ENCODE data around the gene ABCA3. TPM values are rescaled to one million over a fixed set of nuclear protein-coding genes. Genes with fewer than 3 reads are reported as not detected.
"Not testable (repeated sequence)": the region's sequence is repeated elsewhere in the genome, so short reads cannot be mapped to it uniquely, and the experiment has no call there.

Gene ABCA3
- 7.6 and 9.6 TPM in 2 replicates for total RNA-seq (2022)
- percentile 33 among the genes with signal in this experiment for Bru-seq, nascent RNA
- BruChase-seq, experiment 1, labeled RNA remaining after a 6-hour chase, result percentile 41 among the genes with signal in this experiment
- BruChase-seq, experiment 2, labeled RNA remaining after a 2-hour chase, result percentile 39 among the genes with signal in this experiment
- long read RNA-seq, full-length matches to known transcripts, result 2 of 15 reads
- long read RNA-seq, partial matches to known transcripts, result 9 of 15 reads
- long read RNA-seq, other reads (novel, unspliced or antisense), result 4 of 15 reads

GRCh38 chr16:2340564-2341455 is at the start of gene ABCA3:
ABCA3 (minus strand) TSS chr16:2340728; CDS start chr16:2326466, 14,262 bp downstream.
- Mint-ChIP-seq H3K4me3 (ENCODE audit: low read depth, unreplicated experiment) (peak within 1 kb of the TSS; percentile 80), H3K4me1 (ENCODE audit: low read depth, unreplicated experiment) (peaks cover 18% of the 10 kb centered on the region), H3K9me3 (ENCODE audit: low read depth, unreplicated experiment) (no peaks in the 10 kb centered on the region), H3K27ac (ENCODE audit: unreplicated experiment) (peak within 1 kb of the TSS; percentile 60), H3K36me3 (ENCODE audit: insufficient read depth, unreplicated experiment) (peaks cover 23% of the 10 kb centered on the region), H3K27me3 (ENCODE audit: unreplicated experiment) (peaks cover 18% of the 10 kb centered on the region)
- intact Hi-C loops (cut with micrococcal nuclease; ENCODE audit: unreplicated experiment), result no loop called here
- peak; percentile 99 for DNase-seq
- CTCF ChIA-PET, result interaction anchor here (0.6 kb wide), 1 partner anchor 37 kb away, joined by 5 read pairs; no protein-coding TSS in a partner anchor
- BruUV-seq (replicated peaks), result no TSS peak
- TF ChIP-seq CTCF (IDR thresholded peaks at IDR 0.05; ENCODE audit: unreplicated experiment), result peak; percentile 99

DNA sequence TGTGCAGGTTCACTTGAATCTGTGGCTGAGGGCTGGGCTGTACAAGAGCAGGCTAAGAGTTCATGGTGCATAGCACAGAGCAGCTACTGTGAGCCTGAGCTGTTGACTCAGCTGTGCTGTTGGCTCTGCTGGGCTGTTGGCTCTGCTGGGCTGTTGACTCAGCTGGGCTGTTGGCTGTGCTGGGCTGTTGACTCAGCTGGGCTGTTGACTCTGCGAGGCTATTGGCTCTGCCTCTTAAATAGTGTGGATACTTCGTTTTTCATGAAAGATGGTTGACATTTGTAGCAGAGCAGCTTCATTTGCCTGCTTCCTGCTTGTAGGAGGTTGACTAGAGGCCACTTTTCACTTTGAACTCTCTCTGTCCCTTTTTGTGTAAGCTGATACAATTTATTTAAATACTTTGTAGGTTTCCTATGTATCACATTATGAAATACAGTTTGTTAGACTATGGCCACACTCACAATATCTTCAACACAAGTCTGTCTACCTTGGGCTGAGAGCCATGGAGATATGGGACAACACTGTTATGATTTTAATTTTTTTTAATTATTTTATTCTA is 48.4 kb upstream of the ABCA3 start:
- Mint-ChIP-seq H3K27ac (ENCODE audit: unreplicated experiment) (no peak overlapping the region), H3K36me3 (ENCODE audit: insufficient read depth, unreplicated experiment) (no peaks in the 10 kb centered on the region), H3K27me3 (ENCODE audit: unreplicated experiment) (peaks cover 1% of the 10 kb centered on the region), H3K9me3 (ENCODE audit: low read depth, unreplicated experiment) (peaks cover 3% of the 10 kb centered on the region), H3K4me1 (ENCODE audit: low read depth, unreplicated experiment) (no peaks in the 10 kb centered on the region), H3K4me3 (ENCODE audit: low read depth, unreplicated experiment) (no peak overlapping the region)
- intact Hi-C loops (cut with micrococcal nuclease; ENCODE audit: unreplicated experiment), result no loop called here
- TF ChIP-seq CTCF (IDR thresholded peaks at IDR 0.05; ENCODE audit: unreplicated experiment), result no peak
- peak; percentile 2 for DNase-seq
- BruUV-seq (replicated peaks), result no TSS peak
- CTCF ChIA-PET, result interaction anchor here (0.6 to 0.7 kb wide), 2 partner anchors 9 to 74 kb away, joined by 3 to 4 read pairs; no protein-coding TSS in a partner anchor

- no peak overlapping the region for H3K4me3 Mint-ChIP-seq (ENCODE audit: low read depth, unreplicated experiment)
- CTCF ChIA-PET, result interaction anchor here (0.6 kb wide), 1 partner anchor 74 kb away, joined by 3 read pairs; no protein-coding TSS in a partner anchor
- BruUV-seq (replicated peaks), result no TSS peak
- DNase-seq, result no peak
- peaks cover 3% of the 10 kb centered on the region for H3K9me3 Mint-ChIP-seq (ENCODE audit: low read depth, unreplicated experiment)
- H3K27ac Mint-ChIP-seq (ENCODE audit: unreplicated experiment), result no peak overlapping the region
- no peak for TF ChIP-seq CTCF (IDR thresholded peaks at IDR 0.05; ENCODE audit: unreplicated experiment)
- no peaks in the 10 kb centered on the region for H3K4me1 Mint-ChIP-seq (ENCODE audit: low read depth, unreplicated experiment)
- intact Hi-C loops (cut with micrococcal nuclease; ENCODE audit: unreplicated experiment), result no loop called here
- H3K27me3 Mint-ChIP-seq (ENCODE audit: unreplicated experiment), result no peaks in the 10 kb centered on the region
- H3K36me3 Mint-ChIP-seq (ENCODE audit: insufficient read depth, unreplicated experiment), result no peaks in the 10 kb centered on the region
Measured at GRCh38 chr16:2388139-2388874, 47.8 kb upstream of the ABCA3 start.

GRCh38 chr16:2386990-2387389 is 46.5 kb upstream of the ABCA3 start:
- BruUV-seq (replicated peaks), result no TSS peak
- H3K4me1 Mint-ChIP-seq (ENCODE audit: low read depth, unreplicated experiment), result no peaks in the 10 kb centered on the region
- H3K9me3 Mint-ChIP-seq (ENCODE audit: low read depth, unreplicated experiment), result peaks cover 3% of the 10 kb centered on the region
- CTCF ChIA-PET, result no interaction called here
- TF ChIP-seq CTCF (IDR thresholded peaks at IDR 0.05; ENCODE audit: unreplicated experiment), result peak; percentile 31
- H3K27ac Mint-ChIP-seq (ENCODE audit: unreplicated experiment), result no peak overlapping the region
- H3K27me3 Mint-ChIP-seq (ENCODE audit: unreplicated experiment), result peaks cover 9% of the 10 kb centered on the region
- intact Hi-C loops (cut with micrococcal nuclease; ENCODE audit: unreplicated experiment), result no loop called here
- H3K4me3 Mint-ChIP-seq (ENCODE audit: low read depth, unreplicated experiment), result no peak overlapping the region
- H3K36me3 Mint-ChIP-seq (ENCODE audit: insufficient read depth, unreplicated experiment), result no peaks in the 10 kb centered on the region
- DNase-seq, result no peak

DNA sequence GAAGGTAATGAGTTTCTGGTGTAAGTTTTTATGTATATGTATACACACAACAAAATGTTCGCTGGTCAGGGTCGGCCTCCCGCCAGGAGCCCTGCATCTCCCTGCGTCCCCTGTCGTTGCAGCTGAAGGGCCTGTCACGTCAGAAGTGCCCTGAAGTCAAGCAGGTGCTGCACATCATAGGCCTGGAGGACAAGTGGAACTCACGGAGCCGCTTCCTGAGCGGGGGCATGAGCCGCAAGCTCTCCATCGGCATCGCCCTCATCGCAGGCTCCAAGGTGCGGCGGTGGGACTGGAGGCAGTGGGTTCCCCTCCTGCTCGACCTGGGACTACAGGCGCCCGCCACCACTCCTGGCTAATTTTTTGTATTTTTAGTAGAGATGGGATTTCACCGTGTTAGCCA is 45.5 kb upstream of the ABCA3 start:
- H3K4me3 Mint-ChIP-seq (ENCODE audit: low read depth, unreplicated experiment), result not testable (repeated sequence)

More for the DNA sequence above, 45.5 kb upstream of the ABCA3 start:
- peaks cover 20% of the 10 kb centered on the region for H3K27me3 Mint-ChIP-seq (ENCODE audit: unreplicated experiment)
- H3K9me3 Mint-ChIP-seq (ENCODE audit: low read depth, unreplicated experiment); H3K36me3 Mint-ChIP-seq (ENCODE audit: insufficient read depth, unreplicated experiment); H3K4me1 Mint-ChIP-seq (ENCODE audit: low read depth, unreplicated experiment); DNase-seq; intact Hi-C loops (cut with micrococcal nuclease; ENCODE audit: unreplicated experiment); BruUV-seq (replicated peaks); H3K27ac Mint-ChIP-seq (ENCODE audit: unreplicated experiment): not testable (repeated sequence)
- CTCF ChIA-PET, result interaction anchor here (0.6 to 1.0 kb wide), 4 partner anchors 10 to 453 kb away, joined by 3 to 4 read pairs (median 3); no protein-coding TSS in a partner anchor
